Epidermal melanocyte (primary cell): ENCODE results near the gene CCL4L2.
"Not testable (repeated sequence)": the region's sequence is repeated elsewhere in the genome, so short reads cannot be mapped to it uniquely, and the experiment has no call there.

Experiments
- DNase-seq: peaks from one replicate; pipeline ENCODE4 v3.0.0; 2011; ENCODE audit warnings: low spot score; ENCODE audit not compliant: insufficient read length

Gene CCL4L2

GRCh38 chr17:36220737-36221580 is 10.1 kb downstream of the CCL4L2 start:
- DNase-seq = not testable (repeated sequence)

GRCh38 chr17:36221581-36222100 is 10.8 kb downstream of the CCL4L2 start:
- not testable (repeated sequence) for DNase-seq

GRCh38 chr17:36222967-36223366 is 12.1 kb downstream of the CCL4L2 start:
- not testable (repeated sequence) for DNase-seq

GRCh38 chr17:36229644-36230043 is 18.8 kb downstream of the CCL4L2 start:
- DNase-seq = not testable (repeated sequence)

- DNase-seq = not testable (repeated sequence)
These were observed 31.2 kb downstream of the CCL4L2 start for GRCh38 chr17:36242046-36242445.
